ENCODE data around the gene NIP7. TPM values are rescaled to one million over a fixed set of nuclear protein-coding genes. Genes with fewer than 3 reads are reported as not detected.

Gene NIP7
- total RNA-seq, 1 donor from 2014 or later, result 23.7 TPM

- Histone ChIP-seq H4K20me1 (ENCODE audit: low read depth) (peaks cover 55% of the 10 kb centered on the region), H3K9me3 (ENCODE audit: low read depth) (no peaks in the 10 kb centered on the region), H3K27me3 (no peaks in the 10 kb centered on the region), H3K9ac (peak overlapping the region; percentile 69), H3K4me2 (peak overlapping the region; percentile 99), H2AFZ (replicated peaks) (no peak overlapping the region), H3K79me2 (ENCODE audit: low read depth) (peaks cover 86% of the 10 kb centered on the region), H3K4me1 (peaks cover 22% of the 10 kb centered on the region), H3K36me3 (peaks cover 3% of the 10 kb centered on the region), H3F3A (ENCODE audit: low read depth) (peaks cover 34% of the 10 kb centered on the region), H3K27ac (no peak overlapping the region), H3K4me3 (peak overlapping the region; percentile 79)
- Mint-ChIP-seq H3K9me3 (no peaks in the 10 kb centered on the region), H3K4me1 (peaks cover 20% of the 10 kb centered on the region), H3K36me3 (peaks cover 30% of the 10 kb centered on the region), H3K27ac (no peak overlapping the region), H3K4me3 (peak overlapping the region; percentile 86), H3K27me3 (ENCODE audit: insufficient read depth, low read depth) (peaks cover 2% of the 10 kb centered on the region)
- TF ChIP-seq CTCF (IDR thresholded peaks at IDR 0.05) (no peak), EZH2phosphoT487 (IDR thresholded peaks at IDR 0.05) (no peak), EZH2 (IDR thresholded peaks at IDR 0.05) (peak; percentile 24)
- DNase-seq (ENCODE audit: low spot score), result peak; percentile 55
These were observed 9.9 kb upstream of the NIP7 start for GRCh38 chr16:69329369-69330285.

- H4K20me1 ChIP-seq (ENCODE audit: low read depth), result peaks cover 48% of the 10 kb centered on the region
- peak within 1 kb of the TSS; percentile 78 for H2AFZ ChIP-seq (replicated peaks)
- peak within 1 kb of the TSS; percentile 69 for H3K9ac ChIP-seq
- TF ChIP-seq EZH2phosphoT487 (IDR thresholded peaks at IDR 0.05) (no peak), CTCF (IDR thresholded peaks at IDR 0.05) (no peak), EZH2 (IDR thresholded peaks at IDR 0.05) (no peak)
- Mint-ChIP-seq H3K27ac (peak within 1 kb of the TSS; percentile 78), H3K36me3 (peaks cover 33% of the 10 kb centered on the region), H3K4me3 (peak within 1 kb of the TSS; percentile 86), H3K27me3 (ENCODE audit: insufficient read depth, low read depth) (peaks cover 2% of the 10 kb centered on the region), H3K9me3 (no peaks in the 10 kb centered on the region), H3K4me1 (peaks cover 20% of the 10 kb centered on the region)
- peaks cover 22% of the 10 kb centered on the region for H3K4me1 ChIP-seq
- H3K4me2 ChIP-seq, result peak within 1 kb of the TSS; percentile 99
- no peaks in the 10 kb centered on the region for H3K9me3 ChIP-seq (ENCODE audit: low read depth)
- peak within 1 kb of the TSS; percentile 79 for H3K4me3 ChIP-seq
- peaks cover 34% of the 10 kb centered on the region for H3F3A ChIP-seq (ENCODE audit: low read depth)
- no peaks in the 10 kb centered on the region for H3K27me3 ChIP-seq
- DNase-seq (ENCODE audit: low spot score), result peak; percentile 97
- H3K27ac ChIP-seq, result peak within 1 kb of the TSS; percentile 94
- H3K36me3 ChIP-seq, result peaks cover 3% of the 10 kb centered on the region
- peaks cover 77% of the 10 kb centered on the region for H3K79me2 ChIP-seq (ENCODE audit: low read depth)
These were observed 9.1 kb upstream of the NIP7 start, which contains the start of gene PDF for GRCh38 chr16:69330286-69331109. Gene PDF (minus strand): TSS chr16:69330588. CDS start chr16:69330570, 18 bp downstream.

- H3F3A ChIP-seq (ENCODE audit: low read depth), result peaks cover 27% of the 10 kb centered on the region
- H3K27me3 ChIP-seq, result no peaks in the 10 kb centered on the region
- H3K4me3 ChIP-seq, result no peak overlapping the region
- Mint-ChIP-seq H3K4me3 (no peak overlapping the region), H3K9me3 (no peaks in the 10 kb centered on the region), H3K27ac (no peak overlapping the region), H3K27me3 (ENCODE audit: insufficient read depth, low read depth) (peaks cover 2% of the 10 kb centered on the region), H3K36me3 (peaks cover 30% of the 10 kb centered on the region), H3K4me1 (peaks cover 22% of the 10 kb centered on the region)
- H3K4me1 ChIP-seq, result peaks cover 14% of the 10 kb centered on the region
- H4K20me1 ChIP-seq (ENCODE audit: low read depth), result peaks cover 6% of the 10 kb centered on the region
- no peaks in the 10 kb centered on the region for H3K9me3 ChIP-seq (ENCODE audit: low read depth)
- H3K27ac ChIP-seq, result no peak overlapping the region
- H3K36me3 ChIP-seq, result no peaks in the 10 kb centered on the region
- no peak overlapping the region for H3K4me2 ChIP-seq
- no peak overlapping the region for H2AFZ ChIP-seq (replicated peaks)
- peaks cover 64% of the 10 kb centered on the region for H3K79me2 ChIP-seq (ENCODE audit: low read depth)
- DNase-seq (ENCODE audit: low spot score), result no peak
- TF ChIP-seq EZH2phosphoT487 (IDR thresholded peaks at IDR 0.05) (no peak), EZH2 (IDR thresholded peaks at IDR 0.05) (no peak), CTCF (IDR thresholded peaks at IDR 0.05) (no peak)
- H3K9ac ChIP-seq, result no peak overlapping the region
These were observed 4.9 kb upstream of the NIP7 start for GRCh38 chr16:69334696-69335095.

Measured in neural progenitor cell (in vitro differentiated cells).